Measurements from ENCODE around the gene IPPK.

GRCh38 chr9:92608909-92609445, 61.0 kb downstream of the IPPK start:
- no peak for TF ChIP-seq POLR2AphosphoS5 (IDR thresholded peaks at IDR 0.05)
- no peak for TF ChIP-seq CTCF (IDR thresholded peaks at IDR 0.05)
- TF ChIP-seq POLR2A (IDR thresholded peaks at IDR 0.05): no peak
